KOPT-K1 (cell line): ENCODE results near the gene GCSAM.
A peak's percentile ranks its signal among the peaks of the same experiment; 100 is the strongest.

Experiments
- H3K27ac ChIP-seq: fragments of 200-600 bp; sonication (generic); 2 replicates; pipeline ENCODE4 v1.5.1; 2016; ENCODE audit warnings: antibody characterized with exemption, mild to moderate bottlenecking, low read depth, low read length; ENCODE audit not compliant: poor library complexity, severe bottlenecking
- H3K36me3 ChIP-seq: fragments of 200-600 bp; sonication (generic); 2 replicates; pipeline ENCODE4 v1.5.1; 2017; ENCODE audit warnings: antibody characterized with exemption, mild to moderate bottlenecking, low read length, moderate library complexity; ENCODE audit not compliant: insufficient read depth
- H3K9me3 ChIP-seq: fragments of 200-600 bp; sonication (generic); 2 replicates; pipeline ENCODE4 v1.5.1; 2017; ENCODE audit warnings: antibody characterized with exemption, low read length, mild to moderate bottlenecking; ENCODE audit not compliant: insufficient read depth, poor library complexity, severe bottlenecking

The GCSAM gene

GRCh38 chr3:112121577-112122547 lies 11.2 kb downstream of the GCSAM start:
- Histone ChIP-seq H3K27ac (peak overlapping the region; percentile 95), H3K36me3 (peaks cover 20% of the 10 kb centered on the region), H3K9me3 (no peaks in the 10 kb centered on the region)

GRCh38 chr3:112119962-112120836 lies 12.8 kb downstream of the GCSAM start:
- H3K36me3 ChIP-seq: peaks cover 20% of the 10 kb centered on the region
- H3K27ac ChIP-seq: peak overlapping the region; percentile 95

GRCh38 chr3:112117841-112118571 lies 15.0 kb downstream of the GCSAM start:
- Histone ChIP-seq H3K27ac (peak overlapping the region; percentile 95), H3K9me3 (no peaks in the 10 kb centered on the region), H3K36me3 (peaks cover 5% of the 10 kb centered on the region)

More at GRCh38 chr3:112119962-112120836, 12.8 kb downstream of the GCSAM start:
- H3K9me3 ChIP-seq: no peaks in the 10 kb centered on the region

GRCh38 chr3:112117415-112117814 lies 15.6 kb downstream of the GCSAM start:
- Histone ChIP-seq H3K9me3 (no peaks in the 10 kb centered on the region), H3K27ac (peak overlapping the region; percentile 95), H3K36me3 (no peaks in the 10 kb centered on the region)

DNA sequence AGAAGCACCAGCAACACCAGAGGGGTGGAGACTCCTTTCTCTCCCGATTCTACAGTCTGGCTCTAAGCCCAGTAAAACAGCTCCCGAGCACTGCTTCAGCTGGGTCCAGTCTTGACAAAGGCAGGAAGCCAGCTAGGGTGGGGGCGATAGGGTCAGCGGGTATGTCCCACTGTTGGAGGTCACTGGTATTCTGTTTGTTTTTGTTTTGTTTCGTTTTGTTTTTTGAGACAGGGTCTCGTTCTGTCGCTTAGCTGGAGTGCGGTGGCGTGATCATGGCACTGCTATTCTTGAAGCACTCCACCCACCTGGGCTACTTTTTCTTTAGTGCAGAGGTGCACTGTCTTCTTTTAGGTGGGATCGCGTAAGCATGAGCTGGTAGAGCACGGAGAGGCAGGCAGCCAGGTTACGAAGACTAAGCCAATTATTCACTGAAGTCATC lies 16.3 kb downstream of the GCSAM start:
- Histone ChIP-seq H3K9me3 (no peaks in the 10 kb centered on the region), H3K27ac (peak overlapping the region; percentile 95), H3K36me3 (no peaks in the 10 kb centered on the region)

GRCh38 chr3:112115806-112116383 lies 17.2 kb downstream of the GCSAM start:
- H3K27ac ChIP-seq: peak overlapping the region; percentile 95
- no peaks in the 10 kb centered on the region for H3K36me3 ChIP-seq
- H3K9me3 ChIP-seq: no peaks in the 10 kb centered on the region

DNA sequence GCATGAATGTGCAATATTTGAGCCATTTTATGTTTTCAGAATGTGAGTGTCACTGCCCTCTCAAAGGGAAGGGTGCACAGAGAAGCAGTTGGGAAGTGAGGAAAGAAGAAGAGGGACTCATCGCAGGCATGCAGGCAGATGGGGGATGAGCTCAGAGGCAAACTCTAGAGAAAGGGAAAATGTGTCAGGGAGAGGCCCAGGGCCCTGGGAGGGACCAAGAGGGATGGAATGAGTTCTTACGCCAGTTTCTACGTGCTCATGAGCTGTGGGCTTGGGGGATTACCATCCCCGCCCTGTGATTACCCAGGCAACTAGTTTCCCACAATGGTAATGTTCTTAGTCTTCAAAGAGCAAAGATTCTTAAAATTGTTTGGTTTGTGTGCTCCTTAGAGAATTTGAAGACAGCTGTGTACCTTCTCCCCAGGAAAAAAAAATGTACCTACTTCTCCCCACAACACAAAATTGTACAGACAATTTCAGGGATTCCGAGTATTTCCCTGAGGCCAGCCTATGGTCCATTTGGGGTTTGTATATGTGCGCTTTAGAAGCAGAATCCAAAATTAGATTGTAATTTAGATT lies 17.8 kb downstream of the GCSAM start:
- Histone ChIP-seq H3K9me3 (no peaks in the 10 kb centered on the region), H3K27ac (peak overlapping the region; percentile 95), H3K36me3 (no peaks in the 10 kb centered on the region)

- H3K27ac ChIP-seq: peak overlapping the region; percentile 95
- H3K36me3 ChIP-seq: no peaks in the 10 kb centered on the region
- no peaks in the 10 kb centered on the region for H3K9me3 ChIP-seq
Observed at GRCh38 chr3:112114576-112115160, 18.4 kb downstream of the GCSAM start.

DNA sequence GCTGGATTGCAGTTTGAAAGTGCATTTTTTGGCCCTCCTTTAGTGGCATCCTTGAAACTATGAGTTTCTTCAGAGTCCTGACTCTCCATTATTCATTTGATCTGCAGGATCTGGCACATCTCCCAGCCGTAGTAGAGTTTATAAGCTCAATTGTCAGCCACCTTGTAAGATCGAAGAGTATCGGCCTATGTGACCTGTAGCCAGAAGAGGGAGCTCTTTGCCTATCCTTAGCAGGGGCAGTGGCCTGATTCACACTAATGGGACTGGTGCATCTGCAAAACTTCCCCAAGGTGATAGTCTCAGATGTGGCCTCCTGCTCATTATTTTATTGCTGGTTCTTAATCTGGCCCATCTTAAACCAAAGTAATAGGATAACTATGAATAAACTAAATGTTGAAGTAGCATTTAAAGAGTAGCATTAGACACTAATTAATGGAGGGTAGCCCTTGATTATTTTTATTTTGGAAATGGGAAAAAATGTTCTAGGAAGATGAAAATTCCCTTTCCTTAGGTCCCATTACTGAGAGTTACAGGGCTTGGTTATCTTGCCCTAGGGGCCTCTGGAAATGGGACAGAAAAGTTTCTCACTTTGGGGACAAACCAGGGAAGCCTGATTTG lies 21.2 kb downstream of the GCSAM start:
- H3K9me3 ChIP-seq: no peaks in the 10 kb centered on the region
- H3K36me3 ChIP-seq: no peaks in the 10 kb centered on the region
- H3K27ac ChIP-seq: peak overlapping the region; percentile 95

DNA sequence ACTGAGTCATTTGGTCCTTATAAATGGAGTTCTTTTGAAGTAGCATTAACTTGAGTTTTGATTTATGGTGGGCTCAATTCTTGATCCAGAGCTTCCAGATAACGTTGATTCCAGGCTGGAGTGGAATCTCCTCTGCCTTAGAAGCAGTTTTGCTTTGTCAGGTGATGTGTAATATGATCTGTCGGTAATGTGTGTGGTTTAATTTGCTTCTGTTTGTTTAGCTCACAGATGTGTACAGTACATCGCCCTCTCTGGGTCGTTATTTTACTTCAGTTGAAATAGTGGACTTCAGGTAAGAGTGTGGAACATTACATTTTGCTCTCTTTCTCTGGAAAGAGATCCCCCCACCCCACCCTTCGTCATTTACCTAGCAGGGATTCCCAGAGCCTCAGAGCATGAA lies 23.7 kb downstream of the GCSAM start:
- H3K36me3 ChIP-seq: no peaks in the 10 kb centered on the region
- H3K27ac ChIP-seq: no peak overlapping the region
- no peaks in the 10 kb centered on the region for H3K9me3 ChIP-seq

- Histone ChIP-seq H3K36me3 (no peaks in the 10 kb centered on the region), H3K9me3 (no peaks in the 10 kb centered on the region), H3K27ac (no peak overlapping the region)
Observed at GRCh38 chr3:112104774-112105173, 28.3 kb downstream of the GCSAM start.

DNA sequence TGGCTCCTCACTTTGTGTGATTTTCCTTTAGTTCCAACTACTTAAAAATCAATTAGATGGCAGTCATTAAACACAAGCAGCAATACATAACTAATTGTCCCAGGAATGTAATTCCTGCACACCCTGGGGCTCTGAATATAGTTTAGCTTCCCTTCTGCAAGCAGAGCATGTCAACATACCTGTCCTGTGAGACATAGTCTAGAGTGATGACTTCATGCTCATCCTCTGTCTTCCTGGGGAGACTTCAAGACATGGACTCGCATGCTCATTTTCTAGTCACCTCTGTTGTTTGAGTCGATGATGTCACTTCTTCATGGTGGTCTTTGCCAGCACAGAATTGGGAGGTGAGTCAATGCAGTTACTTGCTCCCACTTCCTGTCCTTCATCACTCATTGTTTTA lies 31.1 kb downstream of the GCSAM start:
- no peaks in the 10 kb centered on the region for H3K36me3 ChIP-seq
- no peaks in the 10 kb centered on the region for H3K9me3 ChIP-seq
- no peak overlapping the region for H3K27ac ChIP-seq

DNA sequence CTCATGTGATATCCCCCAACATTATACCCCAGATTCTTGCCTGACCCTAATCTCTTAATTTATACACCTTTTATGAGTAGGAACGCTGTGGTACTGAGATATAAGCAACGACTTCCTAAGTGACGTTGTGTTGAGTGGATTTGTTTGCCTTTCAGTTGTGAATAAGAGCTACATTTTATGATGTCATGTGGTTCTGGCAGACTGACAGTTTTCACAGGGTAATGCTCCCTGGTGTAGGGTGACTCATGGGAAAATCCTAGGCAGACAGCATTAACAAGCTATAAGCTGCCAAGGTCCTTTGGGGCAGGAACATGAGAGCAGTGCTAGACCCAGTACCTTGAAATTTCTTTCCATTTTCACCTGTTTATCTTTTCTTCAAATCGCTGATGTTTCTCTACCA lies 35.7 kb downstream of the GCSAM start:
- Histone ChIP-seq H3K36me3 (no peaks in the 10 kb centered on the region), H3K27ac (no peak overlapping the region), H3K9me3 (no peaks in the 10 kb centered on the region)
